HepG2 (cell line): Measurements from ENCODE around the gene INTS7. TPM values are rescaled to one million over a fixed set of nuclear protein-coding genes. Genes with fewer than 3 reads are reported as not detected.

Experiments used
- ATAC-seq: fragments of 200-7000 bp; cut with Tn5 transposase; 3 replicates; pipeline ENCODE4 v1.9.1; 2020; ENCODE audit warnings: mild to moderate bottlenecking, moderate library complexity
- BruUV-seq: library from RNA; stranded (reverse); fragments of 400-500 nt; replicated peaks from 2 replicates; lab custom pipeline; 2021; lab: Mats Ljungman, UMichigan
- CTCF ChIA-PET: fragments of 300-600 bp; formaldehyde crosslinking; extraction: SDS; loops from one replicate; lab custom pipeline; 2021; ENCODE audit warnings: low total read pairs, inconsistent platforms, low intra/inter-chr PET ratio; lab: Yijun Ruan, JAX
- POLR2A ChIA-PET: fragments of 350-600 bp; sonication (Branson Sonifier 250); formaldehyde crosslinking; loops from one replicate; lab custom pipeline; 2020; ENCODE audit warnings: antibody characterized with exemption, inconsistent platforms; lab: Yijun Ruan, JAX
- DNase-seq: peaks from one replicate; pipeline ENCODE4 v3.0.0-alpha.2; 2015; ENCODE audit warnings: low spot score
- FAIRE-seq: peaks from 3 replicates; lab custom pipeline; 2011; peaks lifted over from hg19 to GRCh38; lab: Jason Lieb, UNC
- H2AFZ ChIP-seq: one replicate; pipeline ENCODE4 v1.6.1; 2011; ENCODE audit warnings: low read length, inconsistent platforms
- H3K27ac ChIP-seq: fragments of 300-600 bp; 3 replicates; pipeline ENCODE4 v1.8.0; 2011; ENCODE audit warnings: mixed run types, mild to moderate bottlenecking, mixed read lengths, low read length, inconsistent platforms; ENCODE audit not compliant: insufficient read depth; ENCODE audit errors: extremely low read length
- H3K27me3 ChIP-seq, 2 experiments: fragments of 200-600 bp in 1 of 2; 2 replicates in 1 of 2; 3 replicates in 1 of 2; pipeline versions ENCODE4 v1.6.0 to v1.8.0; 2011; ENCODE audit warnings: low read length in 2 of 2, mild to moderate bottlenecking in 2 of 2, moderate library complexity in 2 of 2, inconsistent platforms in 1 of 2; ENCODE audit not compliant: insufficient read depth in 2 of 2, control insufficient read depth in 1 of 2
- H3K36me3 ChIP-seq, 2 experiments: fragments of 200-600 bp in 1 of 2; replicated peaks in 1 of 2; 2 replicates in 1 of 2; 3 replicates in 1 of 2; pipeline versions ENCODE4 v1.5.1 to v1.8.0; 2011; ENCODE audit warnings: low read length in 2 of 2, inconsistent platforms in 1 of 2; ENCODE audit not compliant: insufficient read depth in 2 of 2, control insufficient read depth in 1 of 2
- H3K4me1 ChIP-seq: 2 replicates; pipeline ENCODE4 v1.5.1; 2012; ENCODE audit warnings: low read length, inconsistent platforms; ENCODE audit not compliant: insufficient read depth
- H3K4me2 ChIP-seq: 2 replicates; pipeline ENCODE4 v1.6.0; 2011; ENCODE audit warnings: low read depth, low read length, inconsistent platforms
- H3K4me3 ChIP-seq, 3 experiments: fragments of 200-600 bp in 1 of 3; sonication (generic), shearing (Covaris generic) in 1 of 3; replicated peaks in 1 of 3; 2 replicates each; pipeline ENCODE4 v1.5.1; 2011 to 2016; ENCODE audit warnings: low read length in 3 of 3, inconsistent platforms in 2 of 3, low read depth in 2 of 3, mild to moderate bottlenecking in 2 of 3, control low read depth in 1 of 3, mixed read lengths in 1 of 3; ENCODE audit not compliant: insufficient read depth in 1 of 3
- H3K79me2 ChIP-seq: one replicate; pipeline ENCODE4 v1.6.1; 2011; ENCODE audit warnings: low read length, inconsistent platforms; ENCODE audit not compliant: insufficient read depth
- H3K9ac ChIP-seq: 2 replicates; pipeline ENCODE4 v1.6.0; 2011; ENCODE audit warnings: mild to moderate bottlenecking, low read depth, low read length, inconsistent platforms; ENCODE audit not compliant: insufficient read depth
- H3K9me3 ChIP-seq: 2 replicates; pipeline ENCODE4 v1.5.1; 2012; ENCODE audit warnings: mild to moderate bottlenecking, low read length
- H4K20me1 ChIP-seq: 2 replicates; pipeline ENCODE4 v1.6.0; 2011; ENCODE audit warnings: inconsistent platforms, mild to moderate bottlenecking, low read length, moderate library complexity; ENCODE audit not compliant: insufficient read depth
- ASH2L ChIP-seq: fragments of 300-600, 200-600 bp; sonication (generic); IDR thresholded peaks from 2 replicates; pipeline ENCODE4 v1.7.0; 2017; ENCODE audit warnings: low read depth, mild to moderate bottlenecking, moderate library complexity, mixed read lengths, low read length; ENCODE audit not compliant: insufficient read length
- MAF1 ChIP-seq: sonication (generic); formaldehyde crosslinking; IDR thresholded peaks from 2 replicates; pipeline ENCODE4 v1.5.0; 2020; ENCODE audit warnings: missing genetic modification reagents, borderline replicate concordance
- SMC3 ChIP-seq: IDR thresholded peaks from 2 replicates; pipeline ENCODE4 v1.6.1; 2011; ENCODE audit warnings: low read length, improper control_type of control experiment
- STAG1 ChIP-seq: sonication (generic); formaldehyde crosslinking; IDR thresholded peaks from 2 replicates; pipeline ENCODE4 v1.4.0; 2020; ENCODE audit warnings: missing genetic modification reagents
- ZFP82 ChIP-seq: sonication (generic); formaldehyde crosslinking; IDR thresholded peaks from 2 replicates; pipeline ENCODE4 v1.5.1; 2020; ENCODE audit warnings: mild to moderate bottlenecking, missing genetic modification reagents, borderline replicate concordance
- ZNF350 ChIP-seq: sonication (generic); formaldehyde crosslinking; IDR thresholded peaks from 2 replicates; pipeline ENCODE4 v1.4.0; 2020; ENCODE audit warnings: mild to moderate bottlenecking, low read depth, missing genetic modification reagents, borderline replicate concordance
- WGBS: methylation state at CpG from one replicate; pipeline ENCODE4 v1.1.6; 2017; ENCODE audit warnings: low lambda C conversion rate; 5-methylcytosine and 5-hydroxymethylcytosine counted together
- in situ Hi-C: cut with HindIII; loops from 2 replicates; pipeline ENCODE4 v1.10.0; 2017; ENCODE audit warnings: low pct_unique_long_range_greater_than_20kb; ENCODE audit not compliant: extremely low pct_ligation_motif_present
- intact Hi-C: fragments of 100-400 bp; cut with micrococcal nuclease; formaldehyde crosslinking; loops from one replicate; pipeline ENCODE4 v1.10.0; 2022; ENCODE audit not compliant: unreplicated experiment
- polyA plus RNA-seq, 8 experiments: library from polyadenylated mRNA; depleted of rRNA in 3 of 8; stranded (reverse) in 7 of 8; unstranded in 1 of 8; fragments of >200 nt; fragmentation: Illumina TruSeq in 4 of 8; extraction: Trizol in 4 of 8; gene quantifications; 2 replicates each; pipeline versions ENCODE4 v1.2.1 to v1.2.3, GENCODE V29; 2011 to 2016; ENCODE audit warnings: low read depth in 4 of 8, missing spikeins in 1 of 8, mixed read lengths in 1 of 8; ENCODE audit not compliant: insufficient read depth in 1 of 8
- total RNA-seq, 5 experiments: library from RNA; depleted of rRNA; stranded (reverse); fragments of >200 nt; fragmentation: Illumina TruSeq; extraction: Trizol; gene quantifications; 2 replicates each; pipeline ENCODE4 v1.2.3, GENCODE V29; 2016; ENCODE audit warnings: low read depth in 1 of 5
- TF ChIP-seq, protein P1 (sequence below): sonication (generic); formaldehyde crosslinking; IDR thresholded peaks from 2 replicates; pipeline ENCODE4 v1.9.0; 2021; ENCODE audit warnings: mild to moderate bottlenecking, missing genetic modification reagents
- TF ChIP-seq, protein P2 (sequence below): IDR thresholded peaks from 2 replicates; pipeline ENCODE4 v1.6.1; 2012; ENCODE audit warnings: low read depth, low read length, improper control_type of control experiment
- TF ChIP-seq, protein P3 (sequence below): IDR thresholded peaks from 2 replicates; pipeline ENCODE4 v1.4.0; 2020; ENCODE audit warnings: mild to moderate bottlenecking, missing genetic modification reagents

The INTS7 gene
- total and polyA plus RNA-seq, 2 of the 13 experiments (the other 11 are each of a cell fraction or from before 2014, with no cell fraction given), result 18.3 to 22.4 TPM

DNA sequence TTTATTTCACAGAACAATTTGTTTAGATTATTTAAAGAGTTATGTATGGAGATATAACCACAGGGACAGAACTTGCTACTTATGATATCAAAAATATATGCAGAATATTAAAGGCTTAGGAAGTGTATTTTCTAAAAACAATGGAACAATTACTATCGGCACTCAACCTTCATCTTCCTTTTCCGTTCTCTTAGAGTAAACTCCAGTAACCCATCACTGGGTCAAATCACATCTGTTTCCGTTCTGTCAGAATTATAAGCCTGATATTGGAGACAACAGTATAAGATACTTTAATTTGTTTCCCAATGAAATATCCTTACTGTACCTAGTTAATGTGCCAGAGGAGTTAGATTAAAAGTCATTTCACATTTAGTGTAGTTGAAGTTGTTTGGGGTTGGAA, 32.4 kb upstream of the INTS7 start (continued):
- TF ChIP-seq, protein P1, sequence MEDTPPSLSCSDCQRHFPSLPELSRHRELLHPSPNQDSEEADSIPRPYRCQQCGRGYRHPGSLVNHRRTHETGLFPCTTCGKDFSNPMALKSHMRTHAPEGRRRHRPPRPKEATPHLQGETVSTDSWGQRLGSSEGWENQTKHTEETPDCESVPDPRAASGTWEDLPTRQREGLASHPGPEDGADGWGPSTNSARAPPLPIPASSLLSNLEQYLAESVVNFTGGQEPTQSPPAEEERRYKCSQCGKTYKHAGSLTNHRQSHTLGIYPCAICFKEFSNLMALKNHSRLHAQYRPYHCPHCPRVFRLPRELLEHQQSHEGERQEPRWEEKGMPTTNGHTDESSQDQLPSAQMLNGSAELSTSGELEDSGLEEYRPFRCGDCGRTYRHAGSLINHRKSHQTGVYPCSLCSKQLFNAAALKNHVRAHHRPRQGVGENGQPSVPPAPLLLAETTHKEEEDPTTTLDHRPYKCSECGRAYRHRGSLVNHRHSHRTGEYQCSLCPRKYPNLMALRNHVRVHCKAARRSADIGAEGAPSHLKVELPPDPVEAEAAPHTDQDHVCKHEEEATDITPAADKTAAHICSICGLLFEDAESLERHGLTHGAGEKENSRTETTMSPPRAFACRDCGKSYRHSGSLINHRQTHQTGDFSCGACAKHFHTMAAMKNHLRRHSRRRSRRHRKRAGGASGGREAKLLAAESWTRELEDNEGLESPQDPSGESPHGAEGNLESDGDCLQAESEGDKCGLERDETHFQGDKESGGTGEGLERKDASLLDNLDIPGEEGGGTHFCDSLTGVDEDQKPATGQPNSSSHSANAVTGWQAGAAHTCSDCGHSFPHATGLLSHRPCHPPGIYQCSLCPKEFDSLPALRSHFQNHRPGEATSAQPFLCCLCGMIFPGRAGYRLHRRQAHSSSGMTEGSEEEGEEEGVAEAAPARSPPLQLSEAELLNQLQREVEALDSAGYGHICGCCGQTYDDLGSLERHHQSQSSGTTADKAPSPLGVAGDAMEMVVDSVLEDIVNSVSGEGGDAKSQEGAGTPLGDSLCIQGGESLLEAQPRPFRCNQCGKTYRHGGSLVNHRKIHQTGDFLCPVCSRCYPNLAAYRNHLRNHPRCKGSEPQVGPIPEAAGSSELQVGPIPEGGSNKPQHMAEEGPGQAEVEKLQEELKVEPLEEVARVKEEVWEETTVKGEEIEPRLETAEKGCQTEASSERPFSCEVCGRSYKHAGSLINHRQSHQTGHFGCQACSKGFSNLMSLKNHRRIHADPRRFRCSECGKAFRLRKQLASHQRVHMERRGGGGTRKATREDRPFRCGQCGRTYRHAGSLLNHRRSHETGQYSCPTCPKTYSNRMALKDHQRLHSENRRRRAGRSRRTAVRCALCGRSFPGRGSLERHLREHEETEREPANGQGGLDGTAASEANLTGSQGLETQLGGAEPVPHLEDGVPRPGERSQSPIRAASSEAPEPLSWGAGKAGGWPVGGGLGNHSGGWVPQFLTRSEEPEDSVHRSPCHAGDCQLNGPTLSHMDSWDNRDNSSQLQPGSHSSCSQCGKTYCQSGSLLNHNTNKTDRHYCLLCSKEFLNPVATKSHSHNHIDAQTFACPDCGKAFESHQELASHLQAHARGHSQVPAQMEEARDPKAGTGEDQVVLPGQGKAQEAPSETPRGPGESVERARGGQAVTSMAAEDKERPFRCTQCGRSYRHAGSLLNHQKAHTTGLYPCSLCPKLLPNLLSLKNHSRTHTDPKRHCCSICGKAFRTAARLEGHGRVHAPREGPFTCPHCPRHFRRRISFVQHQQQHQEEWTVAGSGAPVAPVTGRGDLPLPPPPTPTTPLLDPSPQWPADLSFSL, result no peak
- TF ChIP-seq ZFP82 (CRISPR knock-in tag), result no peak

DNA sequence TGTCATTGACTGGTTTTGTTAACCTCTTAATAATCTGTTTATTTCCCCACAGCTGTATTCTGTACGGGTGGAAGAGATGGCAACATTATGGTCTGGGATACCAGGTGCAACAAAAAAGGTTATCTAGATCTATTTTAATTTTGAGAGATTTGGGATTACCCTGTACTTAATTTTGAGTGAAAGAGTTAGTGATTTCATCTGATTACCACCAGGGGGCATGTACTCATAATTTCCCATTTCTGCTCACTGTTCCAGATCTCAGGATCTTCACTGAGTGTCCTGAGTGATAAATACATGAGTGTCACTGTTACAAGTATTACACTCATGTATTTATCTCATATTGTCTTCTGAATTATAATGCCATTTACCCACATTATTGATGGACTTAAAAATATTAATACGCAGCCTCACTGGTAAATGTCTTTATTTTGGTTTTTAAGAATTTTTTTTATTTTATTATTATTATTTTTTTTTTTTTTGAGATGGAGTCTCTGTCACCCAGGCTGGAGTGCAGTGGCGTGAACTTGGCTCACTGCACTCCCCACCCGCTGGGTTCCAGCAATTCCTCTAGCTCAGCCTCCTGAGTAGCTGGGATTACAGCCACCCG, 27.6 kb upstream of the INTS7 start:
- in situ Hi-C loops (loop anchor here (5.0 kb wide), 1 partner anchor 394 kb away; no protein-coding TSS in a partner anchor), intact Hi-C loops (loop anchor here (1.0 to 2.0 kb wide), 2 partner anchors 305 to 394 kb away; no protein-coding TSS in a partner anchor)
- Histone ChIP-seq H3K9ac (no peak overlapping the region), H2AFZ (no peak overlapping the region), H3K79me2 (no peaks in the 10 kb centered on the region), H3K27me3 (no peaks in the 10 kb centered on the region), H3K4me3 (no peak overlapping the region), H3K36me3 (peaks cover 1 to 32% of the 10 kb centered on the region in 2 experiments; a peak in 3 of 5 replicates), H3K9me3 (no peaks in the 10 kb centered on the region), H3K27ac (no peak overlapping the region), H3K4me1 (no peaks in the 10 kb centered on the region), H4K20me1 (no peaks in the 10 kb centered on the region), H3K4me2 (no peak overlapping the region)
- no TSS peak for BruUV-seq
- peak; percentile 47 for DNase-seq
- WGBS, result 83% methylated on average over 5 of the region's 5 CpGs
- POLR2A ChIA-PET, result no interaction called here
- no peak for FAIRE-seq
- CTCF ChIA-PET, result interaction anchor here (1.3 to 2.9 kb wide), 4 partner anchors 229 to 393 kb away, joined by 4 to 22 read pairs (median 8); no protein-coding TSS in a partner anchor
- peak; percentile 74 for ATAC-seq
- TF ChIP-seq, protein P2, sequence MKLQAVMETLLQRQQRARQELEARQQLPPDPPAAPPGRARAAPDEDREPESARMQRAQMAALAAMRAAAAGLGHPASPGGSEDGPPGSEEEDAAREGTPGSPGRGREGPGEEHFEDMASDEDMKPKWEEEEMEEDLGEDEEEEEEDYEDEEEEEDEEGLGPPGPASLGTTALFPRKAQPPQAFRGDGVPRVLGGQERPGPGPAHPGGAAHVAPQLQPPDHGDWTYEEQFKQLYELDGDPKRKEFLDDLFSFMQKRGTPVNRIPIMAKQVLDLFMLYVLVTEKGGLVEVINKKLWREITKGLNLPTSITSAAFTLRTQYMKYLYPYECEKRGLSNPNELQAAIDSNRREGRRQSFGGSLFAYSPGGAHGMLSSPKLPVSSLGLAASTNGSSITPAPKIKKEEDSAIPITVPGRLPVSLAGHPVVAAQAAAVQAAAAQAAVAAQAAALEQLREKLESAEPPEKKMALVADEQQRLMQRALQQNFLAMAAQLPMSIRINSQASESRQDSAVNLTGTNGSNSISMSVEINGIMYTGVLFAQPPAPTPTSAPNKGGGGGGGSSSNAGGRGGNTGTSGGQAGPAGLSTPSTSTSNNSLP, result peak; percentile 70; the same call in 1 of the 2 replicates
- no peak for TF ChIP-seq ZNF350 (CRISPR knock-in tag)
- TF ChIP-seq STAG1 (CRISPR knock-in tag), result peak; percentile 67
- TF ChIP-seq SMC3, result peak; percentile 83
- peak; percentile 26 for TF ChIP-seq ASH2L
- TF ChIP-seq, protein P3, sequence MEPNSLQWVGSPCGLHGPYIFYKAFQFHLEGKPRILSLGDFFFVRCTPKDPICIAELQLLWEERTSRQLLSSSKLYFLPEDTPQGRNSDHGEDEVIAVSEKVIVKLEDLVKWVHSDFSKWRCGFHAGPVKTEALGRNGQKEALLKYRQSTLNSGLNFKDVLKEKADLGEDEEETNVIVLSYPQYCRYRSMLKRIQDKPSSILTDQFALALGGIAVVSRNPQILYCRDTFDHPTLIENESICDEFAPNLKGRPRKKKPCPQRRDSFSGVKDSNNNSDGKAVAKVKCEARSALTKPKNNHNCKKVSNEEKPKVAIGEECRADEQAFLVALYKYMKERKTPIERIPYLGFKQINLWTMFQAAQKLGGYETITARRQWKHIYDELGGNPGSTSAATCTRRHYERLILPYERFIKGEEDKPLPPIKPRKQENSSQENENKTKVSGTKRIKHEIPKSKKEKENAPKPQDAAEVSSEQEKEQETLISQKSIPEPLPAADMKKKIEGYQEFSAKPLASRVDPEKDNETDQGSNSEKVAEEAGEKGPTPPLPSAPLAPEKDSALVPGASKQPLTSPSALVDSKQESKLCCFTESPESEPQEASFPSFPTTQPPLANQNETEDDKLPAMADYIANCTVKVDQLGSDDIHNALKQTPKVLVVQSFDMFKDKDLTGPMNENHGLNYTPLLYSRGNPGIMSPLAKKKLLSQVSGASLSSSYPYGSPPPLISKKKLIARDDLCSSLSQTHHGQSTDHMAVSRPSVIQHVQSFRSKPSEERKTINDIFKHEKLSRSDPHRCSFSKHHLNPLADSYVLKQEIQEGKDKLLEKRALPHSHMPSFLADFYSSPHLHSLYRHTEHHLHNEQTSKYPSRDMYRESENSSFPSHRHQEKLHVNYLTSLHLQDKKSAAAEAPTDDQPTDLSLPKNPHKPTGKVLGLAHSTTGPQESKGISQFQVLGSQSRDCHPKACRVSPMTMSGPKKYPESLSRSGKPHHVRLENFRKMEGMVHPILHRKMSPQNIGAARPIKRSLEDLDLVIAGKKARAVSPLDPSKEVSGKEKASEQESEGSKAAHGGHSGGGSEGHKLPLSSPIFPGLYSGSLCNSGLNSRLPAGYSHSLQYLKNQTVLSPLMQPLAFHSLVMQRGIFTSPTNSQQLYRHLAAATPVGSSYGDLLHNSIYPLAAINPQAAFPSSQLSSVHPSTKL (CRISPR knock-in tag), result 0 out of 2 replicates have a peak, but pooled peaks have one; percentile 28
- no peak for TF ChIP-seq MAF1
